SU-DHL-6 (cell line): ENCODE results near the gene OAS1.
A peak's percentile ranks its signal among the peaks of the same experiment; 100 is the strongest.
"Not testable (repeated sequence)": the region's sequence is repeated elsewhere in the genome, so short reads cannot be mapped to it uniquely, and the experiment has no call there.

ENCODE experiments used
- H2AFZ ChIP-seq: fragments of 200-600 bp; sonication (generic); 2 replicates; pipeline ENCODE4 v1.6.1; 2014; ENCODE audit warnings: low read depth, mild to moderate bottlenecking, moderate library complexity, mixed read lengths, antibody characterized with exemption, low read length; ENCODE audit not compliant: severe bottlenecking
- H3F3A ChIP-seq: fragments of 200-600 bp; shearing (Covaris generic); 2 replicates; pipeline ENCODE4 v1.6.0; 2016; ENCODE audit warnings: antibody characterized with exemption, mild to moderate bottlenecking; ENCODE audit not compliant: insufficient read depth
- H3K27ac ChIP-seq: fragments of 200-600 bp; sonication (generic); 2 replicates; pipeline ENCODE4 v1.5.1; 2016; ENCODE audit warnings: low read depth, mild to moderate bottlenecking, low read length, moderate library complexity, mixed read lengths
- H3K27me3 ChIP-seq: fragments of 200-600 bp; sonication (generic), shearing (Covaris generic); 2 replicates; pipeline ENCODE4 v1.6.0; 2014; ENCODE audit warnings: mild to moderate bottlenecking, low read length
- H3K36me3 ChIP-seq: fragments of 200-600 bp; sonication (generic); 2 replicates; pipeline ENCODE4 v1.6.1; 2014; ENCODE audit warnings: mild to moderate bottlenecking, low read length, mixed read lengths
- H3K4me2 ChIP-seq: fragments of 300-600, 200-600 bp; shearing (Covaris generic), sonication (generic); 2 replicates; pipeline ENCODE4 v1.6.0; 2014; ENCODE audit warnings: low read length, low read depth, mild to moderate bottlenecking; ENCODE audit not compliant: poor library complexity, severe bottlenecking
- H3K4me3 ChIP-seq: fragments of 200-600 bp; sonication (generic); 2 replicates; pipeline ENCODE4 v1.5.1; 2014; ENCODE audit warnings: antibody characterized with exemption, low read length, mild to moderate bottlenecking, mixed read lengths; ENCODE audit not compliant: insufficient read depth, poor library complexity, severe bottlenecking
- H3K79me2 ChIP-seq: fragments of 200-600 bp; sonication (generic); 2 replicates; pipeline ENCODE4 v1.6.1; 2014; ENCODE audit warnings: mild to moderate bottlenecking, low read length, moderate library complexity; ENCODE audit not compliant: insufficient read depth
- H3K9ac ChIP-seq: fragments of 200-600 bp; sonication (generic); 2 replicates; pipeline ENCODE4 v1.7.0; 2014; ENCODE audit warnings: mild to moderate bottlenecking, low read length
- H3K9me2 ChIP-seq: fragments of 200-600 bp; sonication (generic); replicated peaks from 2 replicates; pipeline ENCODE4 v1.6.1; 2014; ENCODE audit warnings: low read length; ENCODE audit not compliant: insufficient read depth
- H3K9me3 ChIP-seq: fragments of 200-600 bp; sonication (generic); 2 replicates; pipeline ENCODE4 v1.6.1; 2014; ENCODE audit warnings: low read length, mixed read lengths; ENCODE audit not compliant: insufficient read depth
- H4K20me1 ChIP-seq: fragments of 200-600 bp; sonication (generic); 2 replicates; pipeline ENCODE4 v1.6.1; 2014; ENCODE audit warnings: low read depth, mild to moderate bottlenecking, antibody characterized with exemption, low read length, moderate library complexity, mixed read lengths
- CTCF ChIP-seq: fragments of 200-600 bp; sonication (generic); IDR thresholded peaks from one replicate; pipeline ENCODE4 v1.5.1; 2017; ENCODE audit warnings: antibody characterized with exemption, mild to moderate bottlenecking, low read length, moderate library complexity; ENCODE audit not compliant: insufficient read depth, poor library complexity, severe bottlenecking
- EZH2phosphoT487 ChIP-seq: fragments of 200-600 bp; sonication (generic), shearing (Covaris generic); conservative IDR thresholded peaks from 2 replicates; pipeline ENCODE4 v1.6.1; 2018; ENCODE audit warnings: mild to moderate bottlenecking, antibody characterized with exemption, low read length, moderate library complexity, mixed read lengths

OAS1 gene

GRCh38 chr12:112919121-112919520, 12.4 kb downstream of the OAS1 start:
- no peak for TF ChIP-seq CTCF
- no peaks in the 10 kb centered on the region for H3K36me3 ChIP-seq
- no peaks in the 10 kb centered on the region for H3K9me3 ChIP-seq
- H3F3A ChIP-seq: no peaks in the 10 kb centered on the region
- no peak overlapping the region for H3K27ac ChIP-seq
- no peak overlapping the region for H3K9ac ChIP-seq
- no peak overlapping the region for H3K4me3 ChIP-seq
- no peaks in the 10 kb centered on the region for H3K79me2 ChIP-seq
- no peak overlapping the region for H3K4me2 ChIP-seq
- H4K20me1 ChIP-seq: no peaks in the 10 kb centered on the region
- H3K9me2 ChIP-seq: no peaks in the 10 kb centered on the region
- no peak overlapping the region for H2AFZ ChIP-seq
- no peaks in the 10 kb centered on the region for H3K27me3 ChIP-seq

GRCh38 chr12:112924986-112925385, 18.2 kb downstream of the OAS1 start:
- Histone ChIP-seq H3K27ac (peak overlapping the region; percentile 76), H3K4me2 (no peak overlapping the region), H4K20me1 (no peaks in the 10 kb centered on the region), H3K9me2 (no peaks in the 10 kb centered on the region), H3F3A (no peaks in the 10 kb centered on the region), H3K9ac (0 out of 2 replicates have a peak overlapping the region, but pooled peaks have one; percentile 7), H3K4me3 (no peak overlapping the region), H2AFZ (no peak overlapping the region), H3K36me3 (no peaks in the 10 kb centered on the region), H3K27me3 (no peaks in the 10 kb centered on the region), H3K79me2 (no peaks in the 10 kb centered on the region), H3K9me3 (no peaks in the 10 kb centered on the region)
- no peak for TF ChIP-seq EZH2phosphoT487
- TF ChIP-seq CTCF: no peak

- peak overlapping the region; percentile 76 for H3K27ac ChIP-seq
- H2AFZ ChIP-seq, H3K27me3 ChIP-seq, H3F3A ChIP-seq, H3K9ac ChIP-seq, H4K20me1 ChIP-seq, H3K79me2 ChIP-seq, H3K36me3 ChIP-seq, H3K9me3 ChIP-seq, H3K4me3 ChIP-seq, H3K9me2 ChIP-seq: not testable (repeated sequence)
- peak overlapping the region; percentile 29 for H3K4me2 ChIP-seq
Observed at GRCh38 chr12:112926416-112927033, 19.8 kb downstream of the OAS1 start.

GRCh38 chr12:112927475-112927874, 20.7 kb downstream of the OAS1 start:
- Histone ChIP-seq H4K20me1 (no peaks in the 10 kb centered on the region), H2AFZ (no peak overlapping the region), H3K27me3 (no peaks in the 10 kb centered on the region), H3K9ac (no peak overlapping the region), H3K9me3 (no peaks in the 10 kb centered on the region), H3K79me2 (no peaks in the 10 kb centered on the region), H3K27ac (no peak overlapping the region), H3K4me2 (no peak overlapping the region), H3K36me3 (no peaks in the 10 kb centered on the region), H3K4me3 (no peak overlapping the region), H3K9me2 (no peaks in the 10 kb centered on the region), H3F3A (no peaks in the 10 kb centered on the region)
- TF ChIP-seq EZH2phosphoT487 (no peak), CTCF (no peak)
